Measurements from ENCODE around the gene CASP5.
"Not testable (repeated sequence)": the region's sequence is repeated elsewhere in the genome, so short reads cannot be mapped to it uniquely, and the experiment has no call there.

CASP5 gene

DNA sequence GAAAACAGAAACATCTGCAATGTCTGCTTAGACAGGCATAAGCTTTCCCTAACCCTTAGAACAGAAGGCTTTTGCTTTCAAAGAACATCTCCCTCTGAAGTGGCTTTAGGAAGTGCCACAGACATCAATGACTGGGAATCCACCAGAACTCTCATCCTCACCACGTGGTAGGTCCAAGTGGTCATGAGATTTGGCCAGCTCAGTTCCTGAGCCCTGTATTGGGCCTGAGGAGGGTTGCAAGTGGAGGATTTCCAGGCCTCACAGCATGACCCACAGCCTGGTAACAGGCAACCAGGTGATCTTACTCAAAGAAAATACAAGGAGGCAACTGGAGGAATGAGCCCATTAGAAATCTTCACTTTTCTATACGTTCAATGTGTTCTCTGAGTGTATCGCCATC lies 10.4 kb upstream of the CASP5 start:
- peak; percentile 95 for DNase-seq

DNA sequence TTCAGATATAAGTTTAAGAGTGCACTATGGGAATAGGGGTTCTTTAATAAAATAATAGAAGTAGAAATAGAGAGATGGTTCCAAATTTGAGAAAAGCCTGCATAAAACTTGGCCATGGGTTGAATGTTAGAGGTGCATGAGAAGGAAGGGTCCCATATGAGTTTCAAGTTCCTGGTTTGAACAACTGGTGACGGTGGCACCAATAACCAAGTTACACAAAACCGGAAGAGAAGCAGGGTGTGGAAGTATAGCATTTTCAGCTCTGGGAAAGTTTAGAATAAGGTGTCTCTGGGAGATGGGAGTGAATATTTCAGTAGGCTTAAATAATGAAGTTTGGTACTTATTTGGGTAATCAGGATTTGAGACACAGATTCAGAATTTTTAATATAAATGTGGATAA lies 9.5 kb upstream of the CASP5 start:
- DNase-seq: peak; percentile 89

DNA sequence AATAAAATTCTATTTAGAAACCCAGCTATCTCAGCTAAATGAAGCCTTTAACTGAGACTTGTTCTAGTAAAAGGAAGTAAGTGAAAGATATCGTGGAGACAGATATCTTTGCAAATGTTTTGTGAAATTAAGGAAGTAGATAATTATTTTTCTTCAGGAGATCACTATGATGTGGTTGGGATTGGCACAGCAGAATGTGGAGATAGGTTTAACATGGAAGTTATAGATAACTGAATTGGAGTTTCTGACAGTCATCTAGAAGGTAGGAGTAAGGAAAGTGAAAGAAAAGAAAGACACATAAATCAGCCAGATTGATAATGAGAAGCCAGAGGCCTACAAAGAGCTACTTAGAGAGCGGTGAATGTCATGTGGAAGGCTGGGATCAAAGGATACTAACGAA lies 4.7 kb upstream of the CASP5 start:
- no peak for DNase-seq

DNA sequence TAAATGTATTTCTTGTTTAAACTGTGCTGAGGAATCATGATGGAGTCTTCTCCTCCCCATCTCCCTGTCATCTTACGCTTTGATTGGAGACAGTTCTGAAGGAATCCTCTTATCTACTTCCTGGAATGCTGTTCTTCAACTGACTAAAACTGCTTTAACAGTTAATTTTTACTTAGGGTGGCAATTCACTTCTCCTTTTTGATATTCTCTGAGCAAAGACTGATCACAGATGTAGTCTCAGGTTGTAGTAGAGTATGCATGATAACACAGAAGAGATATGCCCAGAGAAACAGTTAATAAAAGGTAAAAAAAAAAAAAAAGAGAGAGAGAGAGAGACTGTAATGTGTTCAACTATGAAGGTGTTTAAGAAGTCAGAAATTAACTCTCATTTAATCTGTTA lies 1.4 kb upstream of the CASP5 start:
- DNase-seq: no peak

DNA sequence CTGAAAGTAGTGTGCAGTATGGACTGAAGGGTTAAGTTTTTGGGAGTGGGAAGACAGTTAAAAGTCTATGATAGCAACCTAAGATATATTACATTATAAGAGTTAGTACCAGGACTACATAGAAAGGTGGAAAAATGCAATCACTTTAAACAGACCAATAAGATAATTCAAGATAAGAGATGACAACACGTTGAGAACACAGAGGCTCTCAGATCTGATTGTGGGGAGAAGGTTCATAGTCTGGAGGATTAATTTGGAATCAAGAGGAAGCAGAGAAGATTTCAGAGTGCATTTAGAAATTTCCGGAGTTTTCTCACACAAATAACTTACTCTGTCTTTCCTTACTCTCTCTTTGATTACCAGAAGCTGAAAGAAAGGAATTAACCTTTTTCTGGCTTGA lies 441 bp downstream of the CASP5 start:
- DNase-seq: no peak

DNA sequence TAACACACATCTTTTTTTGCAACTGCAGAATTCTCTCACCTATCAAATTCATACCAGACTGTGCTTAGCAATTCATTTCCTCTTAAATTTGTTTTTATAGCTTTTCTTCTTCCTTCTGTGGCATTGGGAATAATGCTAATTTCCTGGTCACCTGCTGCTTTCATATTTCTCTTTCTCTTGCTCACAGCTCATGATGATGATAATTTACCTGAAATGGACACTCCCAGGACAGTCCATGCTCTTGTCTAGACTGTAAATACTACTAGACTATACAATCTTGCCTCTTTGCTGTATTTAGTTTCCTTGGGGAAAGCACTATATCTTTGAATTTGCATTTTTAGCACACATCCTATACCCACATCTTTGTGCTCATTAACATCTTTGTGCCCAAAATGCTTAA lies 15.5 kb downstream of the CASP5 start:
- no peak for DNase-seq

DNA sequence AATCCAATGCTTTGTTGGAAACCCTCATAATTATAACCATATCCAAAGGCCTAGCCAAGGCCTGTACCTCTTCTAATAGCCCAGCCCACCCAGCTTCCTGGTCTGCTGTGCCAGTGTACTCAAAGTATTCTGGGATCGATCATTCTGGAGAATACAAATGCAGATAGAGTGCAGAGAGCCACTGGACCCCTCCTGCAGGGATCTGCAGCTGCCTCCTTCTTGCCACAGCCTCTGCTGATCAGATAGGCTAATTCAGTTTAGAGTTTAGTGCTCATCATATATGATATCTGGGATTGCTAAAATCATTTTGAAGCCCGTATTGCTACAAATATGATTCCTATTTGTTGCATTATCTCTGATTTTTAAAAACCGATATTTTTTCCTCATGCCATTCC lies 17.5 kb downstream of the CASP5 start:
- DNase-seq: no peak

DNA sequence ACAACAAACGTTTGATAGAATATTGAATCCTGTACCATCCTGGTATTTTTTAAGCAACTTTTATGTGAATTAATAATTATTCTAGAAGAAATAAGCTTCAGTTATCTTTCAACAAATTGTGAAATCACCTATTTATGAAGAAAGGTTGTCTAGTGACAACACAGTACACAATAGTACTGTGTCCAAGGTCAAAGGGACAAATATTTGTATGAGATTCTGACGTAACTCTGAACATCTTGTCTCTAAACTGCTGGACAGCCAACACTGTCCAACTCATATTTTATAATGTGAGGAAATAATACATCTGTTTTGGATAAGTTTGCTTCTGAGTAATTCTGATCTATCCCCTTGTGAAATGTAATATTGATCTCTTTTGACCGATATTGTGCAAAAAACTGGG lies 18.9 kb downstream of the CASP5 start:
- DNase-seq: no peak

DNA sequence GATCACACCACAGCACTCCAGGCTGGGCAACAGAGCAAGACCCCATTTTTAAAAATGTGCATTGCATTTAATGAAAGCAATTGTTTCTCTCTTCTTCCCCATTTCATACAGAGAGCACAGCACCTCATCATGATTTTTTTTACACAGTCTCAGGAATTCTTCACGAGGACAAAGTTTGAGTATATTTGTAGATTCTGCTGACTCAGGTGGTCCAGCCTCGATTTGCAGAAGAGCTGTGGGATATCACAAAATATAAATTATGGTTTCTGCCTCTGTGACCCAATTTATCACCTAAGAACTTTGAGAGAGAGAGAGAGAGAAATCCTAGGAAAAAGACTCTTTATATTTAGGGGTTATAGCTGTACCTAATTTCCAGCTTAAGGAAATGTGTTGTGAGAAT lies 19.8 kb downstream of the CASP5 start:
- DNase-seq: no peak

DNA sequence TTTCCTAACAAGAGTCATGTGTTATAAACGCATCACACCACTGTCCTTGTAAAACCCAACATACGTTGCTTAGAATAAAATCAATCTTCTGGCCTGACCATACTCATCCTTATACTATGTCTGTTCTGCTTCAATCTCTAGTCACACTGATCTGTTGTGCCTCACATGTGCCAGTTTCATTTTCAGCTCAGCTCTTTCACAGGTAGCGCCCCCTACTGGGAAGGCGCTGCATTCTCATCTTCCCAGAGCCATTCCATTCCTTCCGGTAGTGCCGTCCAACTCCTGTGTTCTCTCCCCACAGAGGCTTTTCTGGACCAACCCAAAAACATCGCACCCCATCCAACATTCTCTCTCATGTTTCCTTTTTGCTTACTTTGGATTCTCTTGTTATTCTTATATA lies 22.2 kb downstream of the CASP5 start:
- peak; percentile 25 for DNase-seq

DNA sequence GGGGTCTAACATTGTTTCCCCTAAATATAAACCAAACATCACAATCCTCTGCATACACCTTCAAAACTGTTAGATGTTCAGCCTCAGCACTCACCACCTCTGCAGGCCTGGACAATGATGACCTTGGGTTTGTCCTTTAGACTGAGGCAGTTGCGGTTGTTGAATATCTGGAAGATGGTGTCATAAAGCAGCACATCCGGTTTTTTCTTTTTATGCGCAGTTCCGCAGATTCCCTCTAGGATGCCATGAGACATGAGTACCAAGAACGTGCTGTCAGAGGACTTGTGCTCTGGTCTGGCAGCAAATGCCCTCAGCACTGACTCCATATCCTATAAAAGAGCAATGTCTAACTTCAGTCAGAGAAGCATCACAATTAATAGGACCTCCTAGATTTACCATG lies 22.8 kb downstream of the CASP5 start:
- DNase-seq: no peak

DNA sequence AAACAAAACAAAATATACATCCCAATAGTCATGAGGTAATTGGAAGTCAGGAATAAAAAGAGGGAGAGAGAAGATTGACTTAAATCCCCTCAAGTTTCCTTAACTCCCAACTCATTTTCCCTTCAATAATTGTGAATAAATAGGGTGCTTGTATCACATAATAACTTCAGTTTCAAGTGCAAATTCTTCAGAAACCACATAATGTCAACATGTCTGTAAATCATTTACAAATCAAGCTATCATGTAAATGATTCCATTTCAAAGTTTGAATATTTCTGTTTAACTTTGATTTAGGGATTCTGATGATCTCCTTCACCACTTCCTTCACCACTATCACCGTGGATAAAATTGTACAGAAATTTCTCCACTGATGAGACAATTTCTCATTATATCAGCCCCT lies 23.2 kb downstream of the CASP5 start:
- no peak for DNase-seq

DNA sequence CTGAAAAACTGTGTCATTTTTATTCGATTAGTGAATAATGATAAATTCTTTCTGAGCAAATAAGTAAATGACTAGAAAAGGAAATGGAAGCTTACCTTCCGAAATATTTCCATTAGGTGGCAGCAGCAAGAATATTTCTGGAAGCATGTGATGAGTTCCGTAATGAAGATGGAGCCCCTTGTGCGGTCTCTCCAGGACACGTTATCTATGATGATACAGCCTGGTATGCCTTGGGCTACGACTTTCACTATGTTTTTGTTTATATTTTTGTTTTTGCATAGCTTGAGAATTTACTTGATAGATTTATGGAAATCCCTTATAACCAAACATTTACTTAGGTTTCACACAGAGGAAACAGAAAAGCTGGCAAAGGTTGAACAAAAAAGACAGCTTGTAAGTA lies 25.7 kb downstream of the CASP5 start:
- DNase-seq: no peak

DNA sequence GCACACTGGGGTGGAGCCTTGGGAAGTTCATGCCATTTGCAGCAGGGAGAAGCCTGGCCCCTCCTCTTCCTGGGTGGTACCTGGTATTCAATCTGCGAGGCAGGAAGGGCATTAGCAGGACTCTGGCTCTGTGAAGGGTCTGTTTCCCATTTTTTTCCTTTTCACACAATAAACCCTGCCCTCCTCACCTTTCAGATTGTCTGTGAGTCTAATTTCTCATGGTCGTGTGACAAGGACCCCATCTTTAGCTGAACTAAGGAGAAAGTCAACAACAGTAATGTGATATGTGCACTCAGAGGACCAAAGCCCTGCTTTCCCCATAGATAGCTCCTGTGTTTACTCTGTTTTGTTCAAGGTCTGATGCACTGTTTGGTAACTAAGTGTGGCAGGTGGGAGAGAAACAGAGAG lies 28.0 kb downstream of the CASP5 start:
- no peak for DNase-seq

DNA sequence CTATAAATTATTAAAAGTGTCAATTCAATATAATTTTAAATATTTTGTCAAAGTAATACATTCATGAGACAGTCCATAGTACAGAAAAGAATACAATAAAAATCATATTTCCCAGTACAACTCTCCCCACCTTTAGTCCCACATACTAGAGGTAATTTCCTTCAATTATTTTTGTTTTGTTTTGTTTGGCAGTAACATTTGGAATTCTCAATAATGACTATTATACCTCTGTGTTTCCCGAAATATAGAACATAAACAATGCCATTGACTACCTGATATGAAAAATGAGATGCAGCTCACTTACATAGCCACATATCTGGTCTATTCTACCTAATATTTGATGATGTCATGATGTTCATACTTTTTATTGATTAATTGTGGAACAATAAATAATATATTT lies 30.2 kb downstream of the CASP5 start:
- DNase-seq: no peak

DNA sequence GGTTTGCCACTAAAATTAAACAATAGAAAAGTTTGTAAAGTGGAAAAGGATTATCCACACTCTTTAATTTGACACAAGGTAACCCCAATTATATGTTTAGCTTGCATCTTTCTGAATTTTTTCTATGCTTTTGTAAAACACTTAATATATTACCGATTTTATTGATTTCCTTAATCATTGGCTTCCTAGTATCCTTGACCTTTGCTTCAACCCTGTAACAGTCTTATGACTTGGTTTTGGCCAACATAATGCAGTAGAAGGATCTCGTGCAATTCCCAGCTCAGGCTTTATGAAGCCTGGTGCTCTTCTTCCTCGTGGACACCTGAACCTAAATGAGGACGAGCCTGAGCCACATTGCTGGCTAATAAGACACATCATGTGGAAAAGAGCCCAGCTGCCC lies 31.0 kb downstream of the CASP5 start:
- no peak for DNase-seq

DNA sequence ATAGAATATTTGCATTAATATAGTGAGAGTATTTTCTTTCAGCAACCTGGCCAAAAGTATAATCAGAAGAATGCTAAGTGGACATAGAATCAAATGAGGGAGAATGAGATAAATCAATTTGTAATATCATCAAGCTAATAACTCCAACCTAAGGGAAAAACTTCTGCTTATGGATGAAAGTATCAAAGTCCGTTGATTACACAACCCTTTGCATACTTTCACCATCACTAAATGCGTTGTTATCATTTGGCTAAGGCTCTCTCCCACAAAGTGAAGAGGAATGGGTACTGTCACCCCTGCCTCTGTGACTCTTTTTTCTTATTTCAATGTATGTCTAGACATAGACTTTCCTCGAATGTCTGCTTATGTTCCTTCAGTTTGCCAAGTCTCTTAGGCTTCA lies 38.2 kb downstream of the CASP5 start:
- DNase-seq: no peak

DNA sequence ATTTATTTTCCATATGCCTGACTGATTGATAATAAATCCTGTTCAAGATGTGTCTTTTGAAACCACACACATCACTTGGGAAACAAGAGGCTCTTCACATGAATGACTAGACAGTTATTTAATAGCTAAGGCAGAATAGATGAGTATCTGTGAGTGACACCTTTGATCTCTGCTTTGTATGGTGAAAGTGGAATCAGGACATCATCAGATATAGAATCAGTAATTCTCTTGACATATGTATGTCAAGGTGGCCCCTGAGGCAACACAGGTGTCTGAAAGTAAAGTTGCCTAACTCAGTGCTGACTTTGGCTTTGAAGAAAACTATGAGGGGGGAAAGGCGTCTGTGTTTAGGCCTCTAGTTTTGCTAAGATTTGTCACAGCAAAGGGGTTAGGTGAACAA lies 43.1 kb downstream of the CASP5 start:
- DNase-seq: no peak

DNA sequence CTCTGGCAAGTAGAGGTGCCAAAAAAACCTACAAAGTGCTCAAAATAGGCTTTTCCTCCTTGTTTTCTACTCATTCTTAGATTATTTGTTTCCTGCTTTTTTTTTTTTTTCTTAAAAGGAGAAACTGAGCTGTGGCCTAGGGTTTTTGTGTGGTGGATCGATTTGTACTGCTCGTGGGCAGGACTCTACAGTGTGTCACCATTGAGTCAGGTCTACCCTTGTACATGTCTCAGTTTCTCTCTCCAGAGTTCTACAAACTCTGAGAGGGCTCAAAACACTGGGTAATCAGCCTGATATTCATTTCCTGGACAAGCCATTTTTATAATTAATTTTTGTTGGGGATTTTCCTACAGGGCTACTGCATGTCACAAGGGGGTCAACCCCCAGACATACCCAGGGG lies 49.4 kb downstream of the CASP5 start:
- DNase-seq: no peak

DNA sequence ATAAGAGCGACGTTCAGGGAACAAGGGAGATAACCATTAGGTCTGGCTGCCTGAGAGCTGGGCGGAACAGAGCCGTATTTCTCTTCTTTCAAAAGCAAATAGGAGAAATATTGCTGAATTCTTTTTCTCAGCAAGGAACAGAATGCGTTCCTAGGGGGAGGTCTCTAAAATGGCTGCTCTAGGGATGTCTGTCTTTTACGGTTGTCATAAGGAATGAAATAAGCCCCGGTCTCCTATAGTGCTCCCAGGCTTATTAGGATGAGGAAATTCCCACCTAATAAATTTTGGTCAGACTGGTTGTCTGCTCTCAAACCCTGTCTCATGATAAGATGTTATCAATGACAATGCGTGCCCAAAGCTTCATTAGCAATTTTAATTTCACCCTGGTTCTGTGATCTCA lies 50.0 kb downstream of the CASP5 start:
- not testable (repeated sequence) for DNase-seq

DNA sequence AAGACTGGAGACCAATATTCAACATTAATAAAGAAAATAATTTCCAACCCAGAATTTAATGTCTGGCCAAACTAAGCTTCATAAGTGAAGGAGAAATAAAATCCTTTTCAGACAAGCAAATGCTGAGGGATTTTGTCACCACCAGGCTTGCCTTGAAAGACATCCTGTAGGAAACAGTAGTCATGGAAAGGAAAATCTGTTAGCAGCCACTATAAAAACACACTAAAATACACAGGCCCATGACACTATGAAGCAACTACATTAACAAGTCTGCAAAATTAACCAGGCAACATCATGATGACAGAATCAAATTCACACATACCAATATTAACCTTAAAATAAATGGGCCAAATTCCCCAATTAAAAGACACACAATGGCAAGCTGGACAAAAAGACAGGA lies 52.2 kb downstream of the CASP5 start:
- DNase-seq: no peak

DNA sequence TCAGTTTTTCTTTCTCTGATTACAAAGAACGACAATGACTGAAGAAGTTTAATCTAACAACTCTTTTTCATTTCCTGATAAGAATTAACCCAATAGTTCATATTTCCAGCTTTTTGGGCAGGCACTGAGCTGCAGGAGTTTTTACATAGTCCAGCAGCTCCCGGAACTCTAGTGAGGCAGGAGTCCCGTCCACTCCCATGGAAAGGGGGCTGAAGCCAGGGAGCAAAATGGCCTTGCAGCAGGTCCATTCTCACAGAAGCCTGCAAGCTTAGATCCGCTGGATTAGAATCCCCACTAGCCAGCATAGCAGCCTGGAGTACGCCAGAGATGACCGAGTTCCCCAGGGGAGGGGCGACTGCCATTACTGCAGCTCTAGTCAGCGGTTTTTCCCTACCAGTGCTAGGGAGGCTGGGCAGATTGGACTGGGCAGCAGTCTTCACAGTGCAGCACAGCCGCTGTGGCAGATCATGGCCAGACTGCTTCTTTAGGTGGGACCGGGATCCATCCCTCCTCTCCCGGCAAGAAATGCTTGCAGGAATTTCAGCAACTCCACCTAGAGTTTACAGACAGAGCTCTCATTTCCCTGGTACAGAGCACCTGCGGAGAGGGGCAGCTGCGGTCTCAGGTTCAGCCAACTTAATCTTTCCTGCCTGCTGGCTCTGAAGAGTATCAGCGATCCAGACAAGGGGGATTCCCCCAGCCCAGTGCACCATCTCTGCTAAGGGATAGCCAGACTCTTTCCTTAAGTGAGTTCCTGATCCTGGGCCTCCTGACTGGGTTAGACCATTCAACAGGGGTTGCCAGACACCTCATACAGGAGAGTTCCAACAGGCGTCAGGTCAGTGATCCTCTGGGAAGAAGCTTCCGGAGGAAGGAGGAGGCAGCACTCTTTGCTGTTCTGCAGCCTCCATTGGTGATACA lies 53.9 kb downstream of the CASP5 start:
- DNase-seq: no peak

DNA sequence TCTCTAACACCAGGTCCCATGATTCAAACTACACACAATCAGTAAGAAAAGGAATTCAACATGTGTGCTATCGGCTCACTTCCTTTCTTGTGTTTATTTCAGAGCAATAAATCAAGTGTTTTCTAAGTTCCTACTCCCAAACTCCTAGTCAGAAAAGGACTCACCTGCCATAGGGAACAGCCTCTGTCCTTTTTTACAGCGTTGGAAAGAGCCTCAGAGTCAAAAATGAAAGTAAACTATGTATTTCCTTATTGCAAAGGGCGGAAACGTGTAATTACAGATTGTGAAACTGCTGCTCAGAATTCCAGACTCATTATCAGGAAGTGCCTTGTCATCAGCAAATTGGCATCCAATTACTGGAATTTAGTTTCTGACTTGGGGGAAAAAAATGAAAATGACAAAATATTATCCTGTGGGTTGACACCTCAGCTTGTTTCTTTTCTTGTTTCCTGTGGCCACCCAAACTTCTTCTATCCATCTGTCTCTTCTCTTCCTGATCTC lies 54.6 kb downstream of the CASP5 start, which contains the start of gene CASP4:
CASP4 (minus strand) TSS at position 220 of the 501 bp plus-strand sequence; CDS start at position 171, 49 bp downstream.
- DNase-seq: peak; percentile 94

DNA sequence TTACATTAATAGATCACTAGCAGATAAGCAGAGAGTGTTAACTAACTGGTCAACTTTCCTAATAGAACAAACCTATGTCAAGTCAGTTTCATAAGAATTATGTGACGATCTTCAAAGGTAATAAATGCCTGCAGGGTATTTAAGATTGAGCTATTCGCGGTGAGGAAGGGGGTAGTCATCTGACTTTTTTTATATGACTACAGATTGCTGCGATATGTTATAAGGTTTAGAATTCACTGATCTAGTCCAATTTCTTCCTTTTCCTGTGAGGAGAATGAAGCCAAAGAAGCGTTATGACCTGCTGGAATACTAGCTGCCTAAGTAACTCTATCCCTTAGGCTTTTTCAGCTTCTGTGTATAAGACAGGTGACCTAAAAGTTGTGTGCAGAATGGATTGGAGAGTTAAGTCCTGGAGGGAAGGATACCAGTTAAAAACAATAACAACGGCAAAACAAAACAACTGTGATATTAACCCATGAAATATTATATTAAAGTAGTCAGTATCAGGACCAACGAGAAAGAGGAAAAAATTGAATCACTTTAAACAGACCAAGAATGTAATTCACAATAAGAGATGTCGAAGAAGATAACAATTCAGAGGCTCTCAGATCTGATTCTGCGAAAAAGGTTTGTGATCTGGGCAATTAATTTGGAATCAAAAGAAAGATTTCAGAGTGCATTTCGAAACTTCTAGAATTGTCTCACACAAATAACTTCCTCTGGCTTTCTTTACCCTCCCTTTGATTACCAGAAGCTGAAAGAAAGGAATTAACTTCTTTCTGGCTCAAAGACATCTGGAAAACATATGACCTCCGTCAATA lies 55.2 kb downstream of the CASP5 start:
- no peak for DNase-seq
